K562 (cell line): ENCODE results near the gene LENEP. TPM values are rescaled to one million over a fixed set of nuclear protein-coding genes. Genes with fewer than 3 reads are reported as not detected.
"Not testable (repeated sequence)": the region's sequence is repeated elsewhere in the genome, so short reads cannot be mapped to it uniquely, and the experiment has no call there.

Experiments
- C11orf30 ChIP-seq: fragments of 450-650 bp; IDR thresholded peaks from 2 replicates; pipeline ENCODE4 v1.6.1; 2016; ENCODE audit warnings: low read depth, mild to moderate bottlenecking
- MNT ChIP-seq, 2 experiments: fragments of 450-650 bp; conservative IDR thresholded peaks; 2 replicates each; pipeline ENCODE4 v1.6.1; 2017; ENCODE audit warnings: mild to moderate bottlenecking in 2 of 2, moderate library complexity in 2 of 2
- MXI1 ChIP-seq: IDR thresholded peaks from 2 replicates; pipeline ENCODE4 v1.6.1; 2011; ENCODE audit warnings: low read depth, mild to moderate bottlenecking, improper control_type of control experiment, low read length
- MYNN ChIP-seq, 2 experiments: sonication (generic); formaldehyde crosslinking in 1 of 2; IDR thresholded peaks; 2 replicates each; pipeline versions ENCODE4 v1.5.0 to v1.6.1; 2016 to 2020; ENCODE audit warnings: antibody characterized with exemption in 1 of 2, missing genetic modification reagents in 1 of 2
- NEUROD1 ChIP-seq: fragments of 150-350 bp; IDR thresholded peaks from 2 replicates; pipeline ENCODE4 v1.6.1; 2014; ENCODE audit warnings: borderline replicate concordance, low read length, low read depth; ENCODE audit not compliant: partially characterized antibody
- PRDM10 ChIP-seq: fragments of 450-650 bp; IDR thresholded peaks from 2 replicates; pipeline ENCODE4 v1.6.1; 2018; ENCODE audit not compliant: partially characterized antibody
- SMARCA5 ChIP-seq: fragments of 450-650 bp; IDR thresholded peaks from 2 replicates; pipeline ENCODE4 v1.6.1; 2016
- TEAD4 ChIP-seq, 2 experiments: sonication (generic) in 1 of 2; formaldehyde crosslinking in 1 of 2; IDR thresholded peaks; 2 replicates each; pipeline versions ENCODE4 v1.6.1 to v1.8.0; 2012 to 2022; ENCODE audit warnings: borderline replicate concordance in 1 of 2, inconsistent platforms in 1 of 2, low read length in 1 of 2, mild to moderate bottlenecking in 1 of 2, missing genetic modification reagents in 1 of 2
- ZNF316 ChIP-seq: fragments of 450-650 bp; IDR thresholded peaks from 2 replicates; pipeline ENCODE4 v1.6.1; 2016
- polyA plus RNA-seq, 8 experiments: library from polyadenylated mRNA; depleted of rRNA in 4 of 8; stranded (reverse) in 5 of 8; unstranded in 3 of 8; fragments of >200 nt; fragmentation: Nextera tagmentation in 2 of 8; fragmentation: Illumina TruSeq in 1 of 8; extraction: Ambion mirVana in 2 of 8; extraction: Trizol in 1 of 8; gene quantifications; 2 replicates each; pipeline versions ENCODE4 v1.2.1 to v1.2.3, GENCODE V29; 2011 to 2014; ENCODE audit warnings: inconsistent platforms in 1 of 8, missing spikeins in 1 of 8
- total RNA-seq, 7 experiments: library from RNA; depleted of rRNA in 6 of 7; stranded (reverse); fragments of >200 nt in 6 of 7; fragmentation: Illumina TruSeq in 2 of 7; extraction: Trizol in 2 of 7; gene quantifications; 2 replicates each; pipeline versions ENCODE4 v1.2.1 to v1.2.3, GENCODE V29; 2011 to 2021; ENCODE audit warnings: low replicate concordance in 1 of 7

LENEP gene
- total and polyA plus RNA-seq, 9 of the 15 experiments (the other 6 are each of a cell fraction or from before 2014, with no cell fraction given): 0.23 to 0.87 (median 0.67) TPM; not detected in 5

- peak; percentile 15 to 23; a peak in 1 of 4 replicates for TF ChIP-seq MNT (conservative IDR thresholded peaks at IDR 0.05)
- TF ChIP-seq ZNF316: peak; percentile 78
- peak; percentile 99 for TF ChIP-seq MYNN (IDR thresholded peaks at IDR 0.05)
- peak; percentile 94 for TF ChIP-seq MYNN (CRISPR knock-in tag; IDR thresholded peaks at IDR 0.05)
- TF ChIP-seq C11orf30: peak; percentile 87
- peak; percentile 35; the same call in 1 of the 2 replicates for TF ChIP-seq SMARCA5
- TF ChIP-seq TEAD4 (IDR thresholded peaks at IDR 0.05; ENCODE audit: low read length): 0 out of 2 replicates have a peak, but pooled peaks have one; percentile 40
- TF ChIP-seq TEAD4 (CRISPR knock-in tag; IDR thresholded peaks at IDR 0.05; ENCODE audit: borderline replicate concordance): not testable (repeated sequence)
- peak; percentile 72 for TF ChIP-seq NEUROD1
- TF ChIP-seq MXI1: peak; percentile 63; the same call in 1 of the 2 replicates
- TF ChIP-seq PRDM10: peak; percentile 56
Observed at GRCh38 chr1:154995301-154995983, 2.1 kb downstream of the LENEP start (continued).
